ENCODE measurements around the gene ZNF44. TPM values are rescaled to one million over a fixed set of nuclear protein-coding genes. Genes with fewer than 3 reads are reported as not detected.
A peak's percentile ranks its signal among the peaks of the same experiment; 100 is the strongest.

ZNF44 gene
- total and polyA plus RNA-seq, 9 of the 15 experiments (the other 6 are each of a cell fraction or from before 2014, with no cell fraction given), result 2.6 to 8.3 (median 4.4) TPM

GRCh38 chr19:12333162-12334159 is 38.8 kb upstream of the ZNF44 start, which contains the start of gene ZNF563 (continued):
- TF ChIP-seq, protein P1, sequence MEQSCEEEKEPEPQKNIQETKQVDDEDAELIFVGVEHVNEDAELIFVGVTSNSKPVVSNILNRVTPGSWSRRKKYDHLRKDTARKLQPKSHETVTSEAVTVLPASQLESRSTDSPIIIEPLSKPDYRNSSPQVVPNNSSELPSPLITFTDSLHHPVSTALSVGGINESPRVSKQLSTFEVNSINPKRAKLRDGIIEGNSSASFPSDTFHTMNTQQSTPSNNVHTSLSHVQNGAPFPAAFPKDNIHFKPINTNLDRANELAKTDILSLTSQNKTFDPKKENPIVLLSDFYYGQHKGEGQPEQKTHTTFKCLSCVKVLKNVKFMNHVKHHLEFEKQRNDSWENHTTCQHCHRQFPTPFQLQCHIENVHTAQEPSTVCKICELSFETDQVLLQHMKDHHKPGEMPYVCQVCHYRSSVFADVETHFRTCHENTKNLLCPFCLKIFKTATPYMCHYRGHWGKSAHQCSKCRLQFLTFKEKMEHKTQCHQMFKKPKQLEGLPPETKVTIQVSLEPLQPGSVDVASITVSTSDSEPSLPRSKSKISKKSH (CRISPR knock-in tag; IDR thresholded peaks at IDR 0.05), result no peak
- TF ChIP-seq, protein P2, sequence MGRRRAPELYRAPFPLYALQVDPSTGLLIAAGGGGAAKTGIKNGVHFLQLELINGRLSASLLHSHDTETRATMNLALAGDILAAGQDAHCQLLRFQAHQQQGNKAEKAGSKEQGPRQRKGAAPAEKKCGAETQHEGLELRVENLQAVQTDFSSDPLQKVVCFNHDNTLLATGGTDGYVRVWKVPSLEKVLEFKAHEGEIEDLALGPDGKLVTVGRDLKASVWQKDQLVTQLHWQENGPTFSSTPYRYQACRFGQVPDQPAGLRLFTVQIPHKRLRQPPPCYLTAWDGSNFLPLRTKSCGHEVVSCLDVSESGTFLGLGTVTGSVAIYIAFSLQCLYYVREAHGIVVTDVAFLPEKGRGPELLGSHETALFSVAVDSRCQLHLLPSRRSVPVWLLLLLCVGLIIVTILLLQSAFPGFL (CRISPR knock-in tag; IDR thresholded peaks at IDR 0.05), result no peak
- no peak for TF ChIP-seq SIRT6 (IDR thresholded peaks at IDR 0.05; ENCODE audit: low read depth, low read length)
- TF ChIP-seq PHF8 (IDR thresholded peaks at IDR 0.05; ENCODE audit: borderline replicate concordance, low read length), result peak; percentile 55; the same call in 1 of the 2 replicates
- no peak for TF ChIP-seq CC2D1A (IDR thresholded peaks at IDR 0.05)
- TF ChIP-seq PKNOX1 (IDR thresholded peaks at IDR 0.05), result peak; percentile 99
- TF ChIP-seq, protein P3, sequence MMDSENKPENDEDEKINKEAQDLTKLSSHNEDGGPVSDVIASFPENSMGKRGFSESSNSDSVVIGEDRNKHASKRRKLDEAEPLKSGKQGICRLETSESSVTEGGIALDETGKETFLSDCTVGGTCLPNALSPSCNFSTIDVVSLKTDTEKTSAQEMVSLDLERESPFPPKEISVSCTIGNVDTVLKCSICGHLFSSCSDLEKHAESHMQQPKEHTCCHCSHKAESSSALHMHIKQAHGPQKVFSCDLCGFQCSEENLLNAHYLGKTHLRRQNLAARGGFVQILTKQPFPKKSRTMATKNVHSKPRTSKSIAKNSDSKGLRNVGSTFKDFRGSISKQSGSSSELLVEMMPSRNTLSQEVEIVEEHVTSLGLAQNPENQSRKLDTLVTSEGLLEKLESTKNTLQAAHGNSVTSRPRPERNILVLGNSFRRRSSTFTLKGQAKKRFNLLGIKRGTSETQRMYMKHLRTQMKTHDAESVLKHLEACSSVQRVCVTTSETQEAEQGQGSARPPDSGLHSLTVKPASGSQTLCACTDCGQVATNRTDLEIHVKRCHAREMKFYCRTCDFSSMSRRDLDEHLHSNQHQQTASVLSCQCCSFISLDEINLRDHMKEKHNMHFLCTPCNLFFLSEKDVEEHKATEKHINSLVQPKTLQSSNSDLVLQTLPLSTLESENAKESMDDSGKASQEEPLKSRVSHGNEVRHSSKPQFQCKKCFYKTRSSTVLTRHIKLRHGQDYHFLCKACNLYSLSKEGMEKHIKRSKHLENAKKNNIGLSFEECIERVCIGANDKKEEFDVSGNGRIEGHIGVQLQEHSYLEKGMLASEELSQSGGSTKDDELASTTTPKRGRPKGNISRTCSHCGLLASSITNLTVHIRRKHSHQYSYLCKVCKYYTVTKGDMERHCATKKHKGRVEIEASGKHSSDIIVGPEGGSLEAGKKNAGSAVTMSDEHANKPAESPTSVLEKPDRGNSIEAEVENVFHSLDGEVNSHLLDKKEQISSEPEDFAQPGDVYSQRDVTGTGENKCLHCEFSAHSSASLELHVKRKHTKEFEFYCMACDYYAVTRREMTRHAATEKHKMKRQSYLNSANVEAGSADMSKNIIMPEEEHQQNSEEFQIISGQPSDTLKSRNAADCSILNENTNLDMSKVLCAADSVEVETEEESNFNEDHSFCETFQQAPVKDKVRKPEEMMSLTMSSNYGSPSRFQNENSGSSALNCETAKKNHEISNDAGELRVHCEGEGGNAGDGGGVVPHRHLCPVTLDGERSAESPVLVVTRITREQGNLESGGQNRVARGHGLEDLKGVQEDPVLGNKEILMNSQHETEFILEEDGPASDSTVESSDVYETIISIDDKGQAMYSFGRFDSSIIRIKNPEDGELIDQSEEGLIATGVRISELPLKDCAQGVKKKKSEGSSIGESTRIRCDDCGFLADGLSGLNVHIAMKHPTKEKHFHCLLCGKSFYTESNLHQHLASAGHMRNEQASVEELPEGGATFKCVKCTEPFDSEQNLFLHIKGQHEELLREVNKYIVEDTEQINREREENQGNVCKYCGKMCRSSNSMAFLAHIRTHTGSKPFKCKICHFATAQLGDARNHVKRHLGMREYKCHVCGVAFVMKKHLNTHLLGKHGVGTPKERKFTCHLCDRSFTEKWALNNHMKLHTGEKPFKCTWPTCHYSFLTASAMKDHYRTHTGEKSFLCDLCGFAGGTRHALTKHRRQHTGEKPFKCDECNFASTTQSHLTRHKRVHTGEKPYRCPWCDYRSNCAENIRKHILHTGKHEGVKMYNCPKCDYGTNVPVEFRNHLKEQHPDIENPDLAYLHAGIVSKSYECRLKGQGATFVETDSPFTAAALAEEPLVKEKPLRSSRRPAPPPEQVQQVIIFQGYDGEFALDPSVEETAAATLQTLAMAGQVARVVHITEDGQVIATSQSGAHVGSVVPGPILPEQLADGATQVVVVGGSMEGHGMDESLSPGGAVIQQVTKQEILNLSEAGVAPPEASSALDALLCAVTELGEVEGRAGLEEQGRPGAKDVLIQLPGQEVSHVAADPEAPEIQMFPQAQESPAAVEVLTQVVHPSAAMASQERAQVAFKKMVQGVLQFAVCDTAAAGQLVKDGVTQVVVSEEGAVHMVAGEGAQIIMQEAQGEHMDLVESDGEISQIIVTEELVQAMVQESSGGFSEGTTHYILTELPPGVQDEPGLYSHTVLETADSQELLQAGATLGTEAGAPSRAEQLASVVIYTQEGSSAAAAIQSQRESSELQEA (IDR thresholded peaks at IDR 0.05; ENCODE audit: low read depth), result no peak
- TF ChIP-seq NFRKB (IDR thresholded peaks at IDR 0.05; ENCODE audit: low read depth), result no peak
- TF ChIP-seq E2F3 (CRISPR knock-in tag; IDR thresholded peaks at IDR 0.05), result no peak
- TF ChIP-seq, protein P4, sequence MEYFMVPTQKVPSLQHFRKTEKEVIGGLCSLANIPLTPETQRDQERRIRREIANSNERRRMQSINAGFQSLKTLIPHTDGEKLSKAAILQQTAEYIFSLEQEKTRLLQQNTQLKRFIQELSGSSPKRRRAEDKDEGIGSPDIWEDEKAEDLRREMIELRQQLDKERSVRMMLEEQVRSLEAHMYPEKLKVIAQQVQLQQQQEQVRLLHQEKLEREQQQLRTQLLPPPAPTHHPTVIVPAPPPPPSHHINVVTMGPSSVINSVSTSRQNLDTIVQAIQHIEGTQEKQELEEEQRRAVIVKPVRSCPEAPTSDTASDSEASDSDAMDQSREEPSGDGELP (CRISPR knock-in tag; IDR thresholded peaks at IDR 0.05; ENCODE audit: borderline replicate concordance), result no peak
- no peak for TF ChIP-seq RCOR1 (IDR thresholded peaks at IDR 0.05; ENCODE audit: borderline replicate concordance in 1 of 2, low read depth in 2 of 2, low read length in 2 of 2)
- no peak for TF ChIP-seq FOXP1 (CRISPR knock-in tag; IDR thresholded peaks at IDR 0.05)
- TF ChIP-seq ZNF695 (CRISPR knock-in tag; IDR thresholded peaks at IDR 0.05), result no peak

All from K562 (cell line).